GM18867 (cell line): ENCODE measurements around the gene CSNK1G2.

ENCODE experiments used
- ATAC-seq: cut with Tn5 transposase; IDR thresholded peaks from one replicate; pipeline ENCODE4 v1.9.1; 2021; ENCODE audit warnings: mild to moderate bottlenecking, moderate library complexity; ENCODE audit not compliant: unreplicated experiment

CSNK1G2 gene

GRCh38 chr19:1962674-1963073 lies 21.7 kb downstream of the CSNK1G2 start:
- no peak for ATAC-seq

- ATAC-seq, result no peak
Observed at GRCh38 chr19:1967087-1967608, 26.2 kb downstream of the CSNK1G2 start.

GRCh38 chr19:1968279-1969175 lies 27.6 kb downstream of the CSNK1G2 start:
- ATAC-seq, result no peak

GRCh38 chr19:1969176-1970002 lies 28.4 kb downstream of the CSNK1G2 start:
- no peak for ATAC-seq

- ATAC-seq, result no peak
Observed at GRCh38 chr19:1970003-1970805, 29.2 kb downstream of the CSNK1G2 start.

- ATAC-seq, result no peak
Observed at GRCh38 chr19:1970806-1971502, 30.0 kb downstream of the CSNK1G2 start.

GRCh38 chr19:1974381-1975161 lies 33.6 kb downstream of the CSNK1G2 start:
- no peak for ATAC-seq

GRCh38 chr19:1975162-1975480 lies 34.1 kb downstream of the CSNK1G2 start:
- ATAC-seq, result no peak

- ATAC-seq, result no peak
Observed at GRCh38 chr19:1977120-1977519, 36.1 kb downstream of the CSNK1G2 start.

- no peak for ATAC-seq
Observed at GRCh38 chr19:1978346-1978894, 37.4 kb downstream of the CSNK1G2 start.

GRCh38 chr19:1979017-1979416 lies 38.0 kb downstream of the CSNK1G2 start:
- ATAC-seq, result no peak

GRCh38 chr19:1979642-1980041 lies 38.7 kb downstream of the CSNK1G2 start:
- no peak for ATAC-seq

GRCh38 chr19:1980091-1980808 lies 39.3 kb downstream of the CSNK1G2 start:
- no peak for ATAC-seq

GRCh38 chr19:1980809-1981181 lies 39.8 kb downstream of the CSNK1G2 start:
- ATAC-seq, result no peak

- no peak for ATAC-seq
Observed at GRCh38 chr19:1981253-1981652, 40.3 kb downstream of the CSNK1G2 start.

GRCh38 chr19:1984357-1984756 lies 43.4 kb downstream of the CSNK1G2 start:
- ATAC-seq, result no peak

GRCh38 chr19:1985588-1986356 lies 44.8 kb downstream of the CSNK1G2 start:
- no peak for ATAC-seq
